HUES48 (cell line): Measurements from ENCODE around the gene SLCO2A1.

Source experiments
- H3K27ac ChIP-seq: one replicate; pipeline ENCODE4 v1.7.0; 2013; ENCODE audit warnings: low read depth, low read length, inconsistent platforms
- H3K27me3 ChIP-seq: 2 replicates; pipeline ENCODE4 v1.6.1; 2013; ENCODE audit warnings: mild to moderate bottlenecking, low read length; ENCODE audit not compliant: control insufficient read depth, insufficient read depth
- H3K36me3 ChIP-seq: 2 replicates; pipeline ENCODE4 v1.6.1; 2013; ENCODE audit warnings: low read length; ENCODE audit not compliant: control insufficient read depth, insufficient read depth
- H3K4me1 ChIP-seq: 2 replicates; pipeline ENCODE4 v1.6.1; 2013; ENCODE audit warnings: mild to moderate bottlenecking, low read length; ENCODE audit not compliant: control insufficient read depth, insufficient read depth
- H3K4me3 ChIP-seq: 2 replicates; pipeline ENCODE4 v1.5.1; 2013; ENCODE audit warnings: mild to moderate bottlenecking, low read depth, low read length
- H3K9ac ChIP-seq: 2 replicates; pipeline ENCODE4 v1.6.1; 2013; ENCODE audit warnings: mild to moderate bottlenecking, low read depth, low read length, moderate library complexity
- H3K9me3 ChIP-seq: 2 replicates; pipeline ENCODE4 v1.6.1; 2013; ENCODE audit warnings: low read length; ENCODE audit not compliant: control insufficient read depth, insufficient read depth

Gene SLCO2A1

DNA sequence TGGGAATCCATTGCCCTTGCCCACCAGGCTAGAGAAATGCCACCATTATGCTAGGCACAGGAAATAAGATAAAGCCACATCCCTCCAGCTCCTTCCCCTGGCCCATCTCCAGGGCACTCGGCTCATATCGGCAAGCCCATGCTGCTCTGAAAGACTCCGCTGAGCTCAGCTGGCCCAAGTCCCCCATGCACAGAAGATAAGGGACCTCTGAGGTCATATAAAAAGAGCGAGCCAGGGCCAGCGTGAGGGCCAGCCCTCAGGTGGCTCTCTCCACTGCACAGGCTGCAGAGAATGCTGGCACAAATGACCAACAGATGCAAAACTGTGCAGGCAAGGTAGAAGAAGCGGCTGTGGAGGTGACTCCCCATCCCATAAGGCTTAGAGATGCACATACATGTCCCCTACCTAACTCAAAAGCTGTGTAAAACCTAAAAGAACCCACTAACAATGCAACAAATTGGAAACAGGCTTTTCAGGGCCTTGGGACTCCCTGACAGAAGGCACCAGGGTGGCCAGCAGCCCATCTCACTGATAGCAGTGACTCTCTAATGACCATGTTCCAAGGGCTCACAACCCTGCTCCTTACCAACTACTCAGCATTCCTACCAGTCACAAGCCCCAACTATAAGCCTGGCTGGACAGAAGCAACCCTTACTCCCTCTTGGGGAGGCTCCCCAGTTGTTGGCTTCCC is 137.0 kb downstream of the SLCO2A1 start:
- peaks cover 38% of the 10 kb centered on the region for H3K27me3 ChIP-seq
- no peak overlapping the region for H3K27ac ChIP-seq
- H3K4me1 ChIP-seq = peaks cover 14% of the 10 kb centered on the region
- H3K36me3 ChIP-seq = no peaks in the 10 kb centered on the region
- no peaks in the 10 kb centered on the region for H3K9me3 ChIP-seq
- no peak overlapping the region for H3K9ac ChIP-seq
- H3K4me3 ChIP-seq = no peak overlapping the region

DNA sequence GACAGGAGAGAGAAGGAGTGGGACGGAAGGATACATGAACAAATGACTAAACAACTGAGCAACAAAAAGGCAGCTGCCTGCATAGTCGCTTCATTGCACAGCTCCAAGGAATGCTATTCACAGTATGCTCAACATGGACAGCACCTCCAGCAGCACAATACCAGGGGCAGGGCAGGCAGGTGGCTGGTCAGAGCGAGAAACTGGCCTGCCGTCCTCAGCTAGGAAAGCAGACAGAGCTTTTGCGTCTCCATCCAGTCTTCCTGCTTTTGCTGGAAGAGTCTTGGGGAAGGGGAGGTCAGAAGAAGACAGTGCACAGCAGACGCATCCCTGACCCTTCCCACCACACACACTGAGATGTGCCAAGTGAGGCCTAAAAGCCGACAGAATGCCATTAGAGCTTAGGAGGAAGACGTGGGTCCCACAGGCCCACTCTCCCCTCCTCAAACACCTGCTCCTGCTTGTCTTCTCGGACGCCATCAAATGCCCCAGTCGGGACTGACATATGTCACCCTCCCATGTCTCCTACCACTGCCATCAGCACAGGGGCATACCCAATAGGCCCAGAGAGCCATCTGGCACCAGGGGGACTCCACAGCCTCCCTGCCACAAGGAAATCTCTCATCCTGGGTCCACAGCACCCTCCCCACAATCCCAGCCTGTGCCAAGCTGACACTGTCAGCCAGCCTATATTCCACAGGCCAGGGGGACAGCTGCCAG is 137.9 kb downstream of the SLCO2A1 start:
- peaks cover 30% of the 10 kb centered on the region for H3K27me3 ChIP-seq
- H3K36me3 ChIP-seq = no peaks in the 10 kb centered on the region
- no peaks in the 10 kb centered on the region for H3K9me3 ChIP-seq
- no peak overlapping the region for H3K4me3 ChIP-seq
- peaks cover 18% of the 10 kb centered on the region for H3K4me1 ChIP-seq
- H3K27ac ChIP-seq = no peak overlapping the region
- no peak overlapping the region for H3K9ac ChIP-seq

DNA sequence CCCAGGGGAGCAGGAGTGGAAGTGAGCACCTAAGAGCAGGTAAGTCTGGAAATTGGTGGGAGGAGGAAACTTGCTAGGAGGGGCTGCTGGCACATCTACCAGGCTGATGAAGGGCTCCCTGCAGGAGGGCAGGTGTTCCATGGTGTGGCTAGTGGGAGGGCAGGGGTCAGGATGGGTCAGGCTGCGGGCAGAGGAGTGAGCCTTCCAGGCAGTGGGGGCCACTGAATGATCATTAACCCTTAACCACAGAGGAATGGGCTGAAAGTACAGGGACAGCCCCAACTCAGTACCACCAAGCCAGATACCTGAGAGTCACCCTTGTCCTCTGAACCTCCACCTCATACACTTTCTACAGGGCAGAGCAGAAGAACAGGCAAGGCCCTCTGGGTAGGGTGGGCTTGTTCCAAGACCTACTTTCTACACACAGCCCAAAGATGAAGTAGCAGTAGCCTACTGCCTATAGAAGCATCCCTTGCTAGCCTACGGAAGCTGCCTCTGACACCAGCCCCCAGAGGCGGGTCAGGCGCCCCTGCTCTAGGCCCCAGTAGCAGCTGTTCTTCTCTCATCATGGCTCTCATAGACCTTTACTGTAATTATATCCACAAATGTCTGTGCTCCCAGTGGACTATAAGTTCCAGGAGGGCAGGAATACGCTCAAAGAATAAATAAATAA is 138.6 kb downstream of the SLCO2A1 start:
- Histone ChIP-seq H3K36me3 (no peaks in the 10 kb centered on the region), H3K27ac (no peak overlapping the region), H3K4me3 (no peak overlapping the region), H3K9ac (no peak overlapping the region), H3K4me1 (peaks cover 14% of the 10 kb centered on the region), H3K9me3 (no peaks in the 10 kb centered on the region), H3K27me3 (peaks cover 22% of the 10 kb centered on the region)

DNA sequence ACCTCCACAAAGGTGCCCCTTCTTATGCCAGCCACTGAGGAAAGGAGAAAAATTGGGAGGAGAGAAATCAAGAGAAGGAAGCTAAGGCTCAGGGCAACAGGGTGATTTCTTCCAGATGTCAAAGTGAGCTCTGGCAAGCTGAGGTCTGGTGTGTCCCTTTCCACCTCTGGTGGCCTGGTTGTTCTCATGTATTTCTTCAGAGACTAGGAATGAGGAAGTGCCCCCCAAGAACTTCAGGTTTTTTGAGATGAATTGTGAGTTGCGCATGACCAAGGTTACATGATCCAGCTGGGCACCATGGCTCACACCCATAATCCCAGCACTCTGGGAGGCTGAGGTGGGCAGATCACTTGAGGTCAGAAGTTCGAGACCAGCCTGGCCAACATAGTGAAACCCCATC is 139.7 kb downstream of the SLCO2A1 start:
- Histone ChIP-seq H3K4me3 (no peak overlapping the region), H3K9me3 (no peaks in the 10 kb centered on the region), H3K9ac (no peak overlapping the region), H3K36me3 (no peaks in the 10 kb centered on the region), H3K27me3 (peaks cover 15% of the 10 kb centered on the region), H3K27ac (no peak overlapping the region), H3K4me1 (peaks cover 14% of the 10 kb centered on the region)

DNA sequence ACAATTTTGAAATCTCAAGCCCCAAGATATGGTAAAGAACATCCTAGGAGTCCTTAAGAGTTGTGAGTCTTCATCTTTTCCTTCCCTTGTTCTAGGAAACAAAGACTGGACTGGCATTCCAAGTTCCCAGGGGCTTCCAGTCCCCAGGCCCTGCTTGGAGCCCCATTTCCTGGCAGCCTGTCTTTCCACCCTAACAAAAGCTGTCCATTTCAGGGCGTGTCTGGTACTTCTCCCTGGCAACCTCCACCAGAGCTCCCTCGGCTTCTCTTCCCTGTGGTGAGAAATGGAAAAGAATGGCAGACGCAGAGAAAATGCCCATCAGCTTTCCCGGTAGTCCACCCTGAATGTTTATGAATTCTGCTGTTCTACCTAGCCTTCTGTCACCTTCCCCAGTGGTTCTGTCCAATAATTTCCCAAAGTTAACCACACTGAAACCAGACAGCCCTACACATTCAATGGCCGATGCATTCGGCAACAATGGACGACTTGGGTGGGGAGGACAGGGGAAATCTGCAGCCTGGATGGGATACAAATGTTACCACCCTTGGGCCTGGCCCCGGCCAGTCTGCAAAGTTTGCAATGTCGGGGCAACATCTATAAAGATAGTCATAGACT is 140.9 kb downstream of the SLCO2A1 start:
- Histone ChIP-seq H3K36me3 (no peaks in the 10 kb centered on the region), H3K4me3 (no peak overlapping the region), H3K27ac (no peak overlapping the region), H3K9me3 (no peaks in the 10 kb centered on the region), H3K4me1 (peaks cover 10% of the 10 kb centered on the region), H3K9ac (no peak overlapping the region), H3K27me3 (peaks cover 5% of the 10 kb centered on the region)

DNA sequence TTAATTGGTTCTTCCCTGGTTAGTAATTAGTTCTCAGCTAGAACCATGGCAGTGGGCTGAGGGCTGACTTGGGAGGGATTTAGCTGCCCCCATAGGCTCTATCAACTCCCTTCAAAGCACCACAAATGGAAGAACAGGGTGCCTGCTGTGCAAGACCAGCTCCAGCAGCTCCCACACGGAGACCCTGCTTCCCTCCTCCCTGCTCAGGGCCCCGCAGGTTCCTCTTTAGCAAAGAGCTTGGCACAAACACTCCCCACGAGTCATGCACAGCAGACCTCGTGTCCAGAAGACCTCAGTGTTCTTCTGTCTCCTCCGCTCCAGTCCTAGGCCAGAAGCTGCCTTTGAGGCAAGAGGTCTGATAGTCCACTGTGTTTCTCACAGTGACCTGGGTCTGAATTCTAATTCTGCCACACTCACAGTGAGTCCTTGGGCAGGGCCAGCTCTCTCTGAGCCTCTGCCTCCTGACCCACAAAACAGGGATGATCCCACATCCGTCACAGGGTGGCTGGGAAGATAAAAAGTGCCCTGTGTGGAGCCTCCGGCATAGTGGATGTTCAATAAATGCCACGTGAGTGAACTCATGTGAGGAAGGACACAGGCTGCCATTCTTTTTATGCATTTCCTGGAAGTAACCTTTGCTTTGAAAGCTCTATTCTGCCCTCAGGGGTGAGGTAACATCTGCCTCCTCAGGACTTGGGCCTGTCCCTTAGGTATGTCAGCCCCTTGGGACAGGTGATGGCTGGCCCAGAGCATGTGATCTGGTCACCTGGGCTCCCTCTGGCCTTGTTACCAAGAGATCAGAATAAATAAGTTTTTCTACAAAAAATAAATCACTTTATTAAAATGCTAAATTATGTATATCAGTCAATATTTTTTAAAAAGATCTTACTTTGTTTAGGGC is 141.7 kb downstream of the SLCO2A1 start:
- Histone ChIP-seq H3K27ac (no peak overlapping the region), H3K4me1 (peaks cover 7% of the 10 kb centered on the region; the same call in 1 of the 2 replicates), H3K36me3 (no peaks in the 10 kb centered on the region), H3K9me3 (no peaks in the 10 kb centered on the region), H3K27me3 (no peaks in the 10 kb centered on the region), H3K4me3 (no peak overlapping the region), H3K9ac (no peak overlapping the region)

DNA sequence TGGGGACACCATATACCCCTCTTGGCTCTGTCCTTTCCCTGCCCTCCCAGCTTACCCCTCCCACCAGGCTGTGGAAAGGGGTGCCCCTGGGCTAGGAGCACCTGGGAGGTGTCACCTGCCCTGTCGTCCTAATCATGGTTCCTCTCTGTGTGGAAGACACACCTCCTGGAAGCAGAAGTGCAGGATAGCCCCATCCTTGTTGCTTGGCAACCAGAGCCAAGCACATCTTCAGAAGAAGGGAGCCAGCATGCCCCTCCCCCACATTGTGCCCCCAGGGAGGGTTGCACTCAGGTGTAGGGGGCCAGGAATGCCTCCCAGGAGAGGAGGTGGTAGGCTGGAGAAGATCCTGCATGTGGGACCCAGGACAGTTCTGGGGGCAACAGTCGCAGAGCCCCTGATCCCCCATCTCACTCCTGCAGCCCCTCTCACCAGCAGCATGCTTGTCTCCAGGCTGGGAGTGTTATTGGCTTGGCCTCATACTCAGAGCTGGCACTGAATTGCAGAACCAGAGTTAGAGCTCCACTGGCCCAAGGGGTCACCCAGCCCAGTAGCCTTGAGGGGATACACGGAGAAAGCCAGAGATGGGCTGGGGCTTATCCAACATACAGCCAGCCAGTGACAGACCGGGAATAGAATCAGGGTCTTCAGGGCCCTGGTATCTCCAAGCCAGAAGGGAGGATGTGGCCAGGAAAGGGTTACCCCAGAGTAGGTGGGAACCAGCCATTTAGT is 142.5 kb downstream of the SLCO2A1 start:
- H3K9ac ChIP-seq = no peak overlapping the region
- H3K27me3 ChIP-seq = no peaks in the 10 kb centered on the region
- H3K4me3 ChIP-seq = no peak overlapping the region
- no peaks in the 10 kb centered on the region for H3K36me3 ChIP-seq
- peaks cover 7% of the 10 kb centered on the region; the same call in 1 of the 2 replicates for H3K4me1 ChIP-seq
- H3K9me3 ChIP-seq = no peaks in the 10 kb centered on the region
- no peak overlapping the region for H3K27ac ChIP-seq

DNA sequence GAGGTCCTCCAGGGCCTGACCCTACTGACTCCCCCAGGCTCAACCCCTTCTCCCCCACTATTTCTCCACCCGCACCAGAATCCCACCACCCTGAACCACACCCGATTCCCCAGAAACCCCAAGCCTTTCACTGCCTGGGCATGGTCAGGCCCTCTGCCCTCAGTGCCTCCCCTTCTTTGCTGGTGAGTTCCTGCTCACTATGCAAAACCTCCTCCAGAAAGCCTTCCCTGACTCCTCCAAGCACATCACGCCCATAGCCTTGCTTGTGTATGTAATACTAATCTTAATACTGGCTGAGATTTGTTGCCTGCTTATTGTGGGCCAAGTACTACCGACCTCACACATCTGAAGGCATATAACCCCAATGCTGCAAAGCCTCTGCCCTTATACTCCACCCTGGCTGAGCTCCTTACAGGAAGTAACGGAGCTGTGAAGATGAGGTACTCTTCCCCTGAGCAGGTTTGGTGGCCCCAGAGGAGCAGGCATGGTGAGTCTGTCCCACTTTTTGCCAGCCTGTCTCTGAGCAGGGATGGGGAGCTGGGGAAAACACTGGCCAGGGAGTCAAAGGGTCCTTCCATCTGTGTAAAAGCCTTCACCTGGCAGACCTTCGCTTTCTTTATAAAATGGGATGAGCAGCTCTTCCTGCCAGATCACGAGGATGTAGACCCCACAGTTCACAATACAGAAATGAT is 143.5 kb downstream of the SLCO2A1 start:
- Histone ChIP-seq H3K4me1 (peaks cover 7% of the 10 kb centered on the region; the same call in 1 of the 2 replicates), H3K36me3 (no peaks in the 10 kb centered on the region), H3K9me3 (no peaks in the 10 kb centered on the region), H3K27me3 (no peaks in the 10 kb centered on the region), H3K27ac (no peak overlapping the region), H3K9ac (no peak overlapping the region), H3K4me3 (no peak overlapping the region)

DNA sequence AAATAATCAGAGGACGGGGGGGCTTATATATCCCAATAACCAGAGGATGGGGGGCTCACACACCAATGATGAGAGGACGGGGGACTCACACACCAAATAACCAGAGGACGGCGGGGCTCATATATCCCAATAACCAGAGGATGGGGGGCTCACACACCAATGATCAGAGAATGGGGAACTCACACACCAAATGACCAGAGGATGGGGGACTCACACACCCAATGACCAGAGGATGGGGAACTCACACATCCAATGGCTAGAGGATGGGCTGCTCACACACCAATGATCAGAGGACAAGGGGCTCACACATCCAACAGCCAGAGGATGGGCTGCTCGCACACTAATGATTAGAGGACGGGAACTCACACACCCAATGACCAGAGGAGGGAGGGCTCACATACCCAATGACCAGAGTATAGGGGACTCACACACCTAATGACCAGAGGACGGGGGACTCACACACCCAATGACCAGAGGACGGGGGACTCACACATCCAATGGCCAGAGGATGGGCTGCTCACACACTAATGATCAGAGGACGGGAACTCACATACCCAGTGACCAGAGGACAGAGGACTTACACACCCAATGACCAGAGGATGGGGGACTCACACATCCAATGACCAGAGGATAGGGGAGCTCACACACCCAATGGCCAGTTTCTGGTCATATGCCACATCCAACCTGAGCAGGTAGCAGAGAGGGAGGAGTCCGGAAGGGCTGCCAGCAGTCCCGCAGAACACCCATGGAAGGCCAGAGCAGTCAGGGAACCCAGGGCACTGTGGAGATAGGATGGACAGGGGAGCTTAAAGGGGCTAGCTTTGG is 144.6 kb downstream of the SLCO2A1 start:
- H3K27ac ChIP-seq = no peak overlapping the region
- no peaks in the 10 kb centered on the region for H3K36me3 ChIP-seq
- H3K9me3 ChIP-seq = no peaks in the 10 kb centered on the region
- no peaks in the 10 kb centered on the region for H3K27me3 ChIP-seq
- no peak overlapping the region for H3K9ac ChIP-seq
- no peak overlapping the region for H3K4me3 ChIP-seq
- H3K4me1 ChIP-seq = peaks cover 7% of the 10 kb centered on the region; the same call in 1 of the 2 replicates
